GM12875 (cell line): ENCODE data around the gene PLA2G6.
A peak's percentile ranks its signal among the peaks of the same experiment; 100 is the strongest.

Experiments used
- H3K4me3 ChIP-seq: one replicate; pipeline ENCODE4 v1.5.1; 2011; ENCODE audit warnings: low read depth, low read length, control low read depth
- TF ChIP-seq, protein P1 (sequence below): IDR thresholded peaks from 2 replicates; pipeline ENCODE4 v1.5.1; 2011; ENCODE audit warnings: low read depth, mild to moderate bottlenecking, control low read depth, inconsistent platforms, low read length, moderate library complexity, borderline replicate concordance; ENCODE audit not compliant: insufficient read depth

Gene PLA2G6

DNA sequence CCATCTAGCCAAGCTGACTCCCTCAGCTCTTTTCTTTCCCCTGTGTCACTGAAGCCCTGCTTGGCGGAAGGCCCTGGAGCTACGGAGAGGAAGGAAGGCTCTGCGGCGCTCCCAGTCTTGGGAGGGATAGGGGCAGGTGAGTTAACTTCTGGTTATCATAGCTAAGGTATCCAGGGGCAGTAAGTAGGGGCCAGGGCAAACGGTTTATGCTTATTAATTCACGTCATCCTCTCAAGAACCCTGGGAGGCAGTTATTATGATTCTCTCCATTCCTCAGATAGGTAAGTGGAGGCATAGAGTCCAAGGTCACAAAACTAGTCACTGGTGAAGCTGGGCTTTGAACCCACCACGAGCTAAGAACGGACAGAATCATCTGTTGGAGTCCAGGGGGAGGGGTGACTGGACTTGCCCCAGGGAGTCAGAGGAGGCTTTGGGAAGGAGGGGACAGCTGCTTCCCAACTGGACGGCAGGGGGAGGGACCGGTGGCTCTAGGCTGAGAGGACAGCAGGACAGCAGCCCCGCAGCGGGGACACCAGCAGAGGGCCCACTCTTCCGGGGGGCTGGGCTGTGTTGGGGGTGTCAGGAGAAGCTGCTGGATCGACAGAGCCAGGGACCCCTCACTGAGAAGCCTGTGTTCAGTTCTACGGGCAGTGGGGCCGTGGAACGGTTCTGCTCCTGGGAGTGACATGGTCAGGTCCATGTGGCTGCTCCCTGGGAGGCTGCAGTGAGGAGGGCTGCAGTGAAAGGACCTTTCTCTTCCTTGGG, 74.6 kb downstream of the PLA2G6 start:
- no peak overlapping the region for H3K4me3 ChIP-seq
- TF ChIP-seq, protein P1, sequence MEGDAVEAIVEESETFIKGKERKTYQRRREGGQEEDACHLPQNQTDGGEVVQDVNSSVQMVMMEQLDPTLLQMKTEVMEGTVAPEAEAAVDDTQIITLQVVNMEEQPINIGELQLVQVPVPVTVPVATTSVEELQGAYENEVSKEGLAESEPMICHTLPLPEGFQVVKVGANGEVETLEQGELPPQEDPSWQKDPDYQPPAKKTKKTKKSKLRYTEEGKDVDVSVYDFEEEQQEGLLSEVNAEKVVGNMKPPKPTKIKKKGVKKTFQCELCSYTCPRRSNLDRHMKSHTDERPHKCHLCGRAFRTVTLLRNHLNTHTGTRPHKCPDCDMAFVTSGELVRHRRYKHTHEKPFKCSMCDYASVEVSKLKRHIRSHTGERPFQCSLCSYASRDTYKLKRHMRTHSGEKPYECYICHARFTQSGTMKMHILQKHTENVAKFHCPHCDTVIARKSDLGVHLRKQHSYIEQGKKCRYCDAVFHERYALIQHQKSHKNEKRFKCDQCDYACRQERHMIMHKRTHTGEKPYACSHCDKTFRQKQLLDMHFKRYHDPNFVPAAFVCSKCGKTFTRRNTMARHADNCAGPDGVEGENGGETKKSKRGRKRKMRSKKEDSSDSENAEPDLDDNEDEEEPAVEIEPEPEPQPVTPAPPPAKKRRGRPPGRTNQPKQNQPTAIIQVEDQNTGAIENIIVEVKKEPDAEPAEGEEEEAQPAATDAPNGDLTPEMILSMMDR, result no peak

DNA sequence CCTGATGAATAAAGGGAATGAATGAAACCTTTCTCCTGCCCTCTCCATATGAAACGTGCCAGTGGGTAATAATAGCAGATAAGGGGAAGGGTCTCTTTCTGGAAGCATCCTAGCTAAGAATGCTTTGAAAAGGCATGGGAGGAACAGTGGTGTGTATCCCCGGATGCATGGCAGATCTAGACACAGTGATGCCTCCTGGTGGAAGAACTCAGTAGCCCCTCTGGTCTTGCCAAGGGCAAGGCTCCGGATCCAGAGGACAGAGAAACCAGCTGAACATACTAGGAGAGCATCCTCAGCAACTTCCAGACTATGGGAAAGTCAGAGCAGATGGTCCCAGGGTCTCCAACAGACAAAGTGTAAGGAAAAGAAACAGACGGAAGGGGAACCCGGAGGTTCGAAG, 77.5 kb downstream of the PLA2G6 start:
- no peak overlapping the region for H3K4me3 ChIP-seq
- TF ChIP-seq, protein P1, result peak; percentile 30; the same call in 1 of the 2 replicates

DNA sequence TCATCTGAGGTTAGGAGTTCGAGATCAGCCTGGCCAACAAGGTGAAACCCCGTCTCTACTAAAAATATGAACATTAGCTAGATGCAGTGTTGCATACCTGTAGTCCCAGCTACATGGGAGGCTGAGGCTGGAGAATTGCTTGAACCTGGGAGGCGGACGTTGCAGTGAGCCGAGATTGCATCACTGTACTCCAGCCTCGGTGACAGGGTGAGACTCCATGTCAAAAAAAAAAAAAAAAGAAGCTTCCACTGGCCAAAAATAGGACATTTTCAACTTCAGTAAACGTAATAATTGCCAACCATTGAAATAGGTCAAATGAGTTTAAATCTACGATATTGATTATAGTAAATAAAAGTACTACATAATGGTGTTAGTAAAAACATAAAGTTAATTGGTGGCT, 78.0 kb downstream of the PLA2G6 start:
- TF ChIP-seq, protein P1, result no peak
- no peak overlapping the region for H3K4me3 ChIP-seq

DNA sequence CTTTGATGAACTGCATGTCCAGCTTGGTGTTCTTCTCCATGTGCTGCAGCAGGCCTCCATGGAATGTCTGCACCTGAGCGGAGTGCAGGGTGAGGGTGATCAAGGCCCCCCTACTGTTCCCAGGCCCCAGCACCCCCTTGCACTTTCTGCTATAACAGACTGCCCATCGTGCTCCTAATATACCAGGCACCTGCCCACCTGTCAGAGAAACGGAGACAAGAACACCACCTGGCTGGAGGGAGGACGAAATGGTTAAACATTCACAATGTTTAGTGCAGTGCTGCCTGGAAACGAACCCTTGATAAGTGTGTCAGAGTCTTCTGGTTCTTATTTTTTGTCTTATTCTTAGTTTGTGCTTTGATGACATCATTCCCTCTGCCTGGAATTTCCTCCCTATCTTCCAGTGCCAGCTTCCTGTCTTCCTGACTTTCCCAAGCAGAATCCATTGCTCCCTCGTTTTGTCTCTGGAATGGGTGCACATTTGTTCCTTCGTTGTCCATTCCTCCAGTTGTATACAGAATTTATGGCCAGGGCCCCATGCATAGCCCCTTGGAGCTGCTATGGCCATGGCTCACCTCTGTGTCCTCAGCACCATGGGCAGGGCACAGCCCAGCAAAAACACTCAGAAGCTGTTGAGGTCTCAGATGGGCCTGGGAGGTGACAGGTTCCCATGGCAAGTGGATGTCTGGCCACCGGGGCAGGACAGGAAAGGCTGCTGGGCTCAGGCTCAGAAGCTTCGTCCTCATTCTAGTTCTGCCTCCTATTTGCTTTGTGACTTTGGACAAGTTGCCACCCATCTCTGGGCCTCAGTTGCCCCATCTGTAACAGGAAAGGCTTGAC, 83.0 kb downstream of the PLA2G6 start:
- TF ChIP-seq, protein P1, result no peak
- no peak overlapping the region for H3K4me3 ChIP-seq

DNA sequence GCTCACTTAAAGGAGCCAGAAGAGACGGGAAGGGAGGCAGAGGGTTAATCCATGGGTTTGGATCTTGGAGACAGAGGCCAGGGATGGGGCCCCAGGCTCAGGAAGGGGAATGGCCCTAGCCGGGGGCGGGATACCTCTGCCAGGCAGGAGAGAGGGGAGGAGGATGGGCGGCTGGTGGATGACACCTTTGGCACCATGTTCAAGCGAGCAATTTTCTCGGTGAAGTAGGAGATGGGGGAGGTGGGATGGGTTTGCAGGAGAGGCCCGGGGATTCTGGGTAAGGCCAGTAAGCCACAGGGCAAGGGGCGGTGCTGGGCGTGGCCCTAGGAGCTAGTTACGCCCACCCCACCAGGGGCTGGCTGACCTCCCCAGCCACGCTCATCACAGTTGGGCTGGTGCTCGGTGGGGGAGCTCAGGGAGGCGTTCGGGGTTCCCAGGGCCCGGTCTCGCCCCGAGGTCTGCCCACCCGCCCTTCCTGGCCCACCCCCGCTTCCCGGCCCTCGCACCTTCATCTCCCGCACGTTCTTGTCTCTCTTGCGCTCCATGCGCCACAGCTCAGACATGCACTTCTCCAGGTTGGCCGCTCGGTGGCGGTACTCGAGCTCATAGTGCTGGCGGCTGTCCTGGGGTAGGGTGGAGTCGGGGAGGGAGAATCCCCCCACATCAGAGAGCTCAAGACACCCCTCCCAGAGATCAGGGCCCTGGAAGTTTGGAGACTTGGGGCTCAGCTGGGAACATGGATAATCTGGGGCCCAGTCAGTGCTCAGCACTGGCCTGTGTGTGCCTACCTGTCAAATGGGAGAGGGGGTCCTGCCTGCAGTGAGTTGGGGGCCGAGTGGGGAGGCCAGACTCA, 83.8 kb downstream of the PLA2G6 start:
- no peak overlapping the region for H3K4me3 ChIP-seq

DNA sequence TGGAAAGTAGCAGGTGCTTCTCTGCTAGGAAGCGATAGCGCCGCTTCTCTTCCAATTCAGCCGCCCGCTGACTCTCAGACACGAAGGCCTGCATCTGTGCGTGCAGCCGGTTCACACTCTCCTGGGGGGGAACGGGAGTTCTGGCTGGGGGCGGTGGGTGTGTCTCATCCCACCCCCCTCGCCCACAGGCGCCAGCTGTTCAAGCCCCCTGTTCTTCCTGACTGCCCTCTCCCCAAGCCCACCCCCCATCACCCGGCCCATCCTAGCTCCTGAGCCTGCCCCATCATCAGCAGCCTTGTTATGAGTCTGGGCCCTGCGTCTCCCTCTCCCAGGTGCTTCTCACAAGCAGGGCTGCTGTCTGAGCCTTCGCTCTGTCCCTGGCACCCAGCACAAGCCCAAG, 84.6 kb downstream of the PLA2G6 start:
- no peak overlapping the region for H3K4me3 ChIP-seq
- TF ChIP-seq, protein P1, result no peak

More for the DNA sequence above, 83.8 kb downstream of the PLA2G6 start:
- TF ChIP-seq, protein P1, result no peak
